Heart left ventricle (tissue), 11 donors: ENCODE data around the gene ZNF442. TPM values are rescaled to one million over a fixed set of nuclear protein-coding genes. Genes with fewer than 3 reads are reported as not detected.

Experiments used
- polyA plus RNA-seq, 2 donors: library from polyadenylated mRNA; stranded (reverse); fragments of 200-250 nt; gene quantifications; one replicate each; pipeline ENCODE4 v1.2.3, GENCODE V29; 2013
- total RNA-seq, 9 donors: library from RNA; depleted of rRNA in 2 of 9; stranded (reverse); fragments of >200 nt in 2 of 9; fragmentation: NEBNext Ultra II Directional in 3 of 9; extraction: Animal tissue kit (Norgen Biotek cat#: 25700) in 3 of 9; gene quantifications; one replicate each; pipeline versions ENCODE4 v1.1.0 to v1.2.4, GENCODE V29; 2016 to 2023
- donor health status: ischemic (EF 13 %, LVEDD 7.1; RV severe dilation, severe dysfunction).
- donor health status: healthy with polysubstance abuse.
- donor health status: DM: no; HTN: yes; CAD: no.
- donor health status: DM: no; HTN: no; CAD: no.
- donor health status: ischemic (EF 25% LVEDD 5.7; RV mildly dilated, moderate dysfunction).
- donor health status: healthy.
- donor health status: DM: yes; HTN: yes; CAD: no.
- donor health status: PGD.
- donor health status: nonischemic (EF 23%, LVEDD 6.1; RV moderate dilation, normal function).

Gene ZNF442
- total and polyA plus RNA-seq, 11 donors: 0.80 to 4.3 (median 2.4) TPM

Other genes starting within 250 kb of the ZNF442 start
- gene ZNF20, start 225.3 kb downstream of the ZNF442 start, total RNA-seq: 1 to 10 TPM in 5 of 9 donors, under 1 TPM in 1, not detected in 3; 0.63 to 2.7 (median 1.4) TPM
- gene ZNF20, start 225.3 kb downstream of the ZNF442 start, polyA plus RNA-seq: 1 to 10 TPM; 1.2 to 1.6 TPM
- gene ZNF625, start 208.9 kb downstream of the ZNF442 start, total RNA-seq: 1 to 10 TPM; 3.1 to 7.2 (median 4.5) TPM
- gene ZNF625, start 208.9 kb downstream of the ZNF442 start, polyA plus RNA-seq: 1 to 10 TPM in 1 of 2 donors, under 1 TPM in 1; 1.00 to 1.7 TPM
- 1 to 10 TPM; 2.7 to 7.5 (median 4.8) TPM for gene ZNF136, start 202.6 kb downstream of the ZNF442 start, total RNA-seq
- gene ZNF136, start 202.6 kb downstream of the ZNF442 start, polyA plus RNA-seq: 1 to 10 TPM; 2.9 to 3.1 TPM
- 10 to 100 TPM in 3 of 9 donors, 1 to 10 TPM in 6; 4.3 to 13.7 (median 9.5) TPM for gene ZNF44, start 70.8 kb downstream of the ZNF442 start, total RNA-seq
- 1 to 10 TPM; 7.2 to 7.5 TPM for gene ZNF44, start 70.8 kb downstream of the ZNF442 start, polyA plus RNA-seq
- 1 to 10 TPM; 1.5 to 6.9 (median 3.8) TPM for gene ZNF563, start 32.0 kb downstream of the ZNF442 start, total RNA-seq
- 1 to 10 TPM; 1.9 to 2.8 TPM for gene ZNF563, start 32.0 kb downstream of the ZNF442 start, polyA plus RNA-seq
- gene ZNF799, start 35.6 kb upstream of the ZNF442 start, total RNA-seq: 1 to 10 TPM; 1.5 to 3.9 (median 2.1) TPM
- 1 to 10 TPM; 1.8 to 2.2 TPM for gene ZNF799, start 35.6 kb upstream of the ZNF442 start, polyA plus RNA-seq
- gene ZNF443, start 75.3 kb upstream of the ZNF442 start, total RNA-seq: 1 to 10 TPM; 1.5 to 3.6 (median 2.1) TPM
- 1 to 10 TPM; 1.4 TPM for gene ZNF443, start 75.3 kb upstream of the ZNF442 start, polyA plus RNA-seq
- gene ZNF709, start 119.1 kb upstream of the ZNF442 start, total RNA-seq: 1 to 10 TPM in 8 of 9 donors, under 1 TPM in 1; 0.89 to 2.9 (median 1.7) TPM
- 1 to 10 TPM; 1.3 TPM for gene ZNF709, start 119.1 kb upstream of the ZNF442 start, polyA plus RNA-seq
- gene ZNF564, start 185.8 kb upstream of the ZNF442 start, total RNA-seq: 10 to 100 TPM in 2 of 9 donors, 1 to 10 TPM in 7; 6.1 to 10.4 (median 8.0) TPM
- gene ZNF564, start 185.8 kb upstream of the ZNF442 start, polyA plus RNA-seq: 1 to 10 TPM; 4.0 to 5.6 TPM
- 1 to 10 TPM; 3.7 to 8.9 (median 5.3) TPM for gene ZNF490, start 245.1 kb upstream of the ZNF442 start, total RNA-seq
- gene ZNF490, start 245.1 kb upstream of the ZNF442 start, polyA plus RNA-seq: 1 to 10 TPM in 1 of 2 donors, under 1 TPM in 1; 0.91 to 1.1 TPM
- gene ZNF791, start 245.2 kb upstream of the ZNF442 start, total RNA-seq: 10 to 100 TPM in 8 of 9 donors, 1 to 10 TPM in 1; 9.4 to 22.6 (median 14.3) TPM
- 1 to 10 TPM; 6.1 to 6.9 TPM for gene ZNF791, start 245.2 kb upstream of the ZNF442 start, polyA plus RNA-seq